ENCODE measurements around the gene BST2.

The BST2 gene

GRCh38 chr19:17419154-17419620, 13.8 kb upstream of the BST2 start (continued):
- TF ChIP-seq ZNF19 (tag by site-specific recombination; IDR thresholded peaks at IDR 0.05; ENCODE audit: low read depth) (no peak), ZNF561 (tag by site-specific recombination; IDR thresholded peaks at IDR 0.05; ENCODE audit: borderline replicate concordance) (peak; percentile 92; the same call in 1 of the 2 replicates), ZNF214 (tag by site-specific recombination; IDR thresholded peaks at IDR 0.05; ENCODE audit: borderline replicate concordance) (no peak), BCL11B (tag by site-specific recombination; IDR thresholded peaks at IDR 0.05; ENCODE audit: low read depth) (peak; percentile 33; the same call in 1 of the 2 replicates), SP3 (tag by site-specific recombination; IDR thresholded peaks at IDR 0.05) (no peak), SP7 (tag by site-specific recombination; IDR thresholded peaks at IDR 0.05) (no peak), TRIM28 (IDR thresholded peaks at IDR 0.05; ENCODE audit: borderline replicate concordance, low read length) (peak; percentile 76), BCL6B (tag by site-specific recombination; IDR thresholded peaks at IDR 0.05) (no peak), ZNF664 (tag by site-specific recombination; IDR thresholded peaks at IDR 0.05) (0 out of 2 replicates have a peak, but pooled peaks have one; percentile 30), ZNF239 (tag by site-specific recombination; IDR thresholded peaks at IDR 0.05) (no peak), ZNF571 (tag by site-specific recombination; IDR thresholded peaks at IDR 0.05) (no peak), ZFHX2 (tag by site-specific recombination; conservative IDR thresholded peaks at IDR 0.05) (no peak), MEIS1 (CRISPR knock-in tag; IDR thresholded peaks at IDR 0.05; ENCODE audit: borderline replicate concordance) (no peak)
- TF ChIP-seq, protein P1, sequence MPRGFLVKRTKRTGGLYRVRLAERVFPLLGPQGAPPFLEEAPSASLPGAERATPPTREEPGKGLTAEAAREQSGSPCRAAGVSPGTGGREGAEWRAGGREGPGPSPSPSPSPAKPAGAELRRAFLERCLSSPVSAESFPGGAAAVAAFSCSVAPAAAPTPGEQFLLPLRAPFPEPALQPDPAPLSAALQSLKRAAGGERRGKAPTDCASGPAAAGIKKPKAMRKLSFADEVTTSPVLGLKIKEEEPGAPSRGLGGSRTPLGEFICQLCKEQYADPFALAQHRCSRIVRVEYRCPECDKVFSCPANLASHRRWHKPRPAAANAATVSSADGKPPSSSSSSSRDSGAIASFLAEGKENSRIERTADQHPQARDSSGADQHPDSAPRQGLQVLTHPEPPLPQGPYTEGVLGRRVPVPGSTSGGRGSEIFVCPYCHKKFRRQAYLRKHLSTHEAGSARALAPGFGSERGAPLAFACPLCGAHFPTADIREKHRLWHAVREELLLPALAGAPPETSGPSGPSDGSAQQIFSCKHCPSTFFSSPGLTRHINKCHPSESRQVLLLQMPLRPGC (tag by site-specific recombination; IDR thresholded peaks at IDR 0.05), result no peak

DNA sequence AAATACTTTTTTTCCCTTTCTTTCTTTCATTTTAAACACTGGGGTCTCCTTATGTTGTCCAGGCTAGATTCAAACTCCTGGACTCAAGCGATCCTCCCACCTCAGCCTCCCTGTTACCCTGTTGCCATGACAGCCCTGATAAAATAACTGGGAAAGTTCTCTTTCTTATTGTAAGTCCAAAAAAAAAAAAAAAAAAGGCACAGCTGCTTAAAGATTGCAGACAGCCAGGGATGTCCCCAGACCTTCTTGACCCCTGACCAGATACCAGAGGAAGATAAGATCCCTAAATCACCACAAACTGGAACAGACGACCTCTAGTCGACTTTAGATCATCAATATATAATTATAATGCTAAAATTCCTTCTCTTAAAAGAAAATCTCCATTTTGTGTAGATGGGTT, 13.3 kb upstream of the BST2 start:
- Histone ChIP-seq H3K4me1 (ENCODE audit: control insufficient read depth, insufficient read depth, low read length) (no peaks in the 10 kb centered on the region; the same call in 1 of the 2 replicates), H3K9me3 (ENCODE audit: control insufficient read depth, insufficient read depth, low read depth, low read length) (no peaks in the 10 kb centered on the region), H3K4me3 (ENCODE audit: low read depth, low read length) (no peak overlapping the region), H3K27ac (ENCODE audit: extremely low read depth, low read depth, low read length) (no peak overlapping the region), H3K36me3 (ENCODE audit: control insufficient read depth in 2 of 2, insufficient read depth in 1 of 2, low read length in 2 of 2) (peaks cover 3 to 4% of the 10 kb centered on the region in 2 experiments; a peak in 2 of 3 replicates)
- CTCF ChIA-PET, result interaction anchor here (0.6 to 1.2 kb wide), 5 partner anchors 24 to 909 kb away, joined by 3 to 6 read pairs (median 3); no protein-coding TSS in a partner anchor
- TF ChIP-seq ZNF426 (tag by site-specific recombination; IDR thresholded peaks at IDR 0.05) (no peak), ZNF184 (tag by site-specific recombination; IDR thresholded peaks at IDR 0.05) (no peak), ZNF19 (tag by site-specific recombination; IDR thresholded peaks at IDR 0.05; ENCODE audit: low read depth) (no peak), SCRT1 (tag by site-specific recombination; IDR thresholded peaks at IDR 0.05; ENCODE audit: borderline replicate concordance) (no peak), ZNF394 (tag by site-specific recombination; IDR thresholded peaks at IDR 0.05; ENCODE audit: borderline replicate concordance) (no peak), ZNF174 (tag by site-specific recombination; IDR thresholded peaks at IDR 0.05) (no peak), ZNF157 (tag by site-specific recombination; IDR thresholded peaks at IDR 0.05) (no peak), ZNF529 (tag by site-specific recombination; IDR thresholded peaks at IDR 0.05; ENCODE audit: insufficient replicate concordance) (no peak), ZNF155 (tag by site-specific recombination; IDR thresholded peaks at IDR 0.05) (no peak), ZNF398 (tag by site-specific recombination; IDR thresholded peaks at IDR 0.05) (no peak), ZNF16 (tag by site-specific recombination; IDR thresholded peaks at IDR 0.05; ENCODE audit: low read depth) (no peak), PRDM1 (tag by site-specific recombination; IDR thresholded peaks at IDR 0.05) (no peak), ZFP3 (tag by site-specific recombination; IDR thresholded peaks at IDR 0.05; ENCODE audit: low read depth) (no peak)
- TF ChIP-seq, protein P2, sequence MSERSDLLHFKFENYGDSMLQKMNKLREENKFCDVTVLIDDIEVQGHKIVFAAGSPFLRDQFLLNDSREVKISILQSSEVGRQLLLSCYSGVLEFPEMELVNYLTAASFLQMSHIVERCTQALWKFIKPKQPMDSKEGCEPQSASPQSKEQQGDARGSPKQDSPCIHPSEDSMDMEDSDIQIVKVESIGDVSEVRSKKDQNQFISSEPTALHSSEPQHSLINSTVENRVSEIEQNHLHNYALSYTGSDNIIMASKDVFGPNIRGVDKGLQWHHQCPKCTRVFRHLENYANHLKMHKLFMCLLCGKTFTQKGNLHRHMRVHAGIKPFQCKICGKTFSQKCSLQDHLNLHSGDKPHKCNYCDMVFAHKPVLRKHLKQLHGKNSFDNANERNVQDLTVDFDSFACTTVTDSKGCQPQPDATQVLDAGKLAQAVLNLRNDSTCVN (tag by site-specific recombination; optimal IDR thresholded peaks at IDR 0.05), result no peak
- TF ChIP-seq, protein P3, sequence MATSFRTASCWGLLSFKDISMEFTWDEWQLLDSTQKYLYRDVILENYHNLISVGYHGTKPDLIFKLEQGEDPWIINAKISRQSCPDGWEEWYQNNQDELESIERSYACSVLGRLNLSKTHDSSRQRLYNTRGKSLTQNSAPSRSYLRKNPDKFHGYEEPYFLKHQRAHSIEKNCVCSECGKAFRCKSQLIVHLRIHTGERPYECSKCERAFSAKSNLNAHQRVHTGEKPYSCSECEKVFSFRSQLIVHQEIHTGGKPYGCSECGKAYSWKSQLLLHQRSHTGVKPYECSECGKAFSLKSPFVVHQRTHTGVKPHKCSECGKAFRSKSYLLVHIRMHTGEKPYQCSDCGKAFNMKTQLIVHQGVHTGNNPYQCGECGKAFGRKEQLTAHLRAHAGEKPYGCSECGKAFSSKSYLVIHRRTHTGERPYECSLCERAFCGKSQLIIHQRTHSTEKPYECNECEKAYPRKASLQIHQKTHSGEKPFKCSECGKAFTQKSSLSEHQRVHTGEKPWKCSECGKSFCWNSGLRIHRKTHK (tag by site-specific recombination; IDR thresholded peaks at IDR 0.05), result no peak
- POLR2A ChIA-PET, result interaction anchor here (1.0 to 1.6 kb wide), 5 partner anchors 13 to 412 kb away, joined by 3 to 9 read pairs (median 6); partner anchors contain the start of genes BST2 and PGLS

Data from HEK293 (cell line).